Stomach (tissue), 9 donors: ENCODE measurements around the gene CDK17. TPM values are rescaled to one million over a fixed set of nuclear protein-coding genes. Genes with fewer than 3 reads are reported as not detected.

Source experiments
- DNase-seq, 2 donors: peaks; one replicate each; pipeline versions ENCODE4 v3.0.0 to v3.0.0-alpha.2; 2013 to 2019
- H3K27ac ChIP-seq, 5 donors: fragments of 200-600 bp in 4 of 5; sonication (generic) in 4 of 5; one replicate each; pipeline ENCODE4 v1.5.1; 2013 to 2019; ENCODE audit warnings: mild to moderate bottlenecking in 1 of 5, moderate library complexity in 1 of 5
- H3K27me3 ChIP-seq, 3 donors: fragments of 200-600 bp; sonication (generic); one replicate each; pipeline ENCODE4 v1.5.1; 2017 to 2019; ENCODE audit warnings: mixed run types in 1 of 3
- H3K36me3 ChIP-seq, 4 donors: fragments of 200-600 bp; sonication (generic); 1 replicate in 3 of 4; 2 replicates in 1 of 4; pipeline ENCODE4 v1.5.1; 2016 to 2019
- H3K4me1 ChIP-seq, 4 donors: fragments of 200-600 bp; sonication (generic); one replicate each; pipeline ENCODE4 v1.5.1; 2016 to 2019
- H3K4me3 ChIP-seq, 4 donors: fragments of 200-600 bp; sonication (generic) in 3 of 4; one replicate each; pipeline ENCODE4 v1.5.1; 2016 to 2019; ENCODE audit warnings: mild to moderate bottlenecking in 1 of 4
- H3K9me3 ChIP-seq, 4 donors: fragments of 200-600 bp; sonication (generic); one replicate each; pipeline ENCODE4 v1.5.1; 2016 to 2019
- EP300 ChIP-seq: sonication (generic); formaldehyde crosslinking; IDR thresholded peaks from one replicate; pipeline ENCODE4 v1.6.1; 2017; ENCODE audit warnings: antibody characterized with exemption
- POLR2A ChIP-seq, 4 donors: fragments of 450-650 bp; IDR thresholded peaks; one replicate each; pipeline ENCODE4 v1.6.1; 2016; ENCODE audit warnings: antibody characterized with exemption in 4 of 4, control low read depth in 2 of 4, mild to moderate bottlenecking in 1 of 4, moderate library complexity in 1 of 4
- POLR2AphosphoS5 ChIP-seq, 3 donors: sonication (generic); formaldehyde crosslinking; IDR thresholded peaks; one replicate each; pipeline ENCODE4 v1.6.1; 2016; ENCODE audit warnings: antibody characterized with exemption in 3 of 3
- WGBS, 5 donors: extraction: QIAGEN DNeasy Blood & Tissue Kit in 3 of 5; methylation state at CpG; one replicate each; pipeline versions ENCODE4 v1.1.5 to v1.1.7; 2013 to 2018; 5-methylcytosine and 5-hydroxymethylcytosine counted together
- intact Hi-C: fragments of 100-400 bp; cut with DNase I; formaldehyde crosslinking; loops from one replicate; pipeline ENCODE4 v1.15.1; 2023; ENCODE audit warnings: low total_unique reads
- polyA plus RNA-seq, 3 donors: library from polyadenylated mRNA; stranded (reverse); fragments of 200-250 nt; gene quantifications; one replicate each; pipeline ENCODE4 v1.2.3, GENCODE V29; 2013
- total RNA-seq, 5 donors: library from RNA; depleted of rRNA; stranded (reverse); fragments of >200 nt; gene quantifications; one replicate each; pipeline versions ENCODE4 v1.1.0 to v1.2.3, GENCODE V29; 2014 to 2016
- TF ChIP-seq, protein P1 (sequence below), 7 experiments: fragments of 450-650 bp in 4 of 7; fragments of 200-600 bp in 3 of 7; sonication (generic) in 3 of 7; IDR thresholded peaks; one replicate each; pipeline ENCODE4 v1.5.1; 2016 to 2019; ENCODE audit warnings: antibody characterized with exemption in 7 of 7, control low read depth in 2 of 7, mild to moderate bottlenecking in 1 of 7
- donor health status: healthy with polysubstance abuse.
- donor health status: Bipolar disorder and iron deficiency.
- donor health status: healthy.

CDK17 gene
- total and polyA plus RNA-seq, 8 donors = 5.4 to 137 (median 40.5) TPM

DNA sequence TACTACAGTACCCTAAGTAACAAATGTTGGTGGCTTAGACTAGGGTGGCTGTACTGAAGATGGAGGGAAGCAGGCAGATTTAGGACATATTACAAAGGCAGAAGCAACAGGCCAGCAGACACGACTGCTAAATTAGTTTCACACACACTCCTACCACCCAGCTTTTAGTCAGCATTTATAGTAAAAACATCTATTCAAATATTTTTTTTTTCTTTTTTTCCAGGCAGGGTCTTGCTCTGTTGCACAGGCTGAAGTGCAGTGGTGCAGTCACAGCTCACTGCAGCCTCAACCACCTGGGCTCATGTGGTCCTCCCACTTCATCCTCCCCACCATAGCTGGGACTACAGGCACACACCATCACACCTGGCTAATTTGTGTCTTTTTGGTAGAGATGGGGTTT is 72.9 kb downstream of the CDK17 start:
- WGBS, 5 donors = 80 to 96% (median 96%) methylated on average over 1 of the region's 1 CpG
- intact Hi-C loops = no loop called here
- TF ChIP-seq POLR2A (IDR thresholded peaks at IDR 0.05) (no peak), POLR2AphosphoS5 (IDR thresholded peaks at IDR 0.05) (no peak), EP300 (no peak)
- TF ChIP-seq, protein P1, sequence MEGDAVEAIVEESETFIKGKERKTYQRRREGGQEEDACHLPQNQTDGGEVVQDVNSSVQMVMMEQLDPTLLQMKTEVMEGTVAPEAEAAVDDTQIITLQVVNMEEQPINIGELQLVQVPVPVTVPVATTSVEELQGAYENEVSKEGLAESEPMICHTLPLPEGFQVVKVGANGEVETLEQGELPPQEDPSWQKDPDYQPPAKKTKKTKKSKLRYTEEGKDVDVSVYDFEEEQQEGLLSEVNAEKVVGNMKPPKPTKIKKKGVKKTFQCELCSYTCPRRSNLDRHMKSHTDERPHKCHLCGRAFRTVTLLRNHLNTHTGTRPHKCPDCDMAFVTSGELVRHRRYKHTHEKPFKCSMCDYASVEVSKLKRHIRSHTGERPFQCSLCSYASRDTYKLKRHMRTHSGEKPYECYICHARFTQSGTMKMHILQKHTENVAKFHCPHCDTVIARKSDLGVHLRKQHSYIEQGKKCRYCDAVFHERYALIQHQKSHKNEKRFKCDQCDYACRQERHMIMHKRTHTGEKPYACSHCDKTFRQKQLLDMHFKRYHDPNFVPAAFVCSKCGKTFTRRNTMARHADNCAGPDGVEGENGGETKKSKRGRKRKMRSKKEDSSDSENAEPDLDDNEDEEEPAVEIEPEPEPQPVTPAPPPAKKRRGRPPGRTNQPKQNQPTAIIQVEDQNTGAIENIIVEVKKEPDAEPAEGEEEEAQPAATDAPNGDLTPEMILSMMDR (IDR thresholded peaks at IDR 0.05) = no peak
- Histone ChIP-seq H3K4me1 (peaks cover 0 to 8% (median 0%) of the 10 kb centered on the region in 4 donors), H3K4me3 (no peak overlapping the region), H3K27ac (no peak overlapping the region), H3K9me3 (no peaks in the 10 kb centered on the region), H3K36me3 (peaks cover 0 to 27% (median 23%) of the 10 kb centered on the region in 4 donors), H3K27me3 (no peaks in the 10 kb centered on the region)
- no peak for DNase-seq

DNA sequence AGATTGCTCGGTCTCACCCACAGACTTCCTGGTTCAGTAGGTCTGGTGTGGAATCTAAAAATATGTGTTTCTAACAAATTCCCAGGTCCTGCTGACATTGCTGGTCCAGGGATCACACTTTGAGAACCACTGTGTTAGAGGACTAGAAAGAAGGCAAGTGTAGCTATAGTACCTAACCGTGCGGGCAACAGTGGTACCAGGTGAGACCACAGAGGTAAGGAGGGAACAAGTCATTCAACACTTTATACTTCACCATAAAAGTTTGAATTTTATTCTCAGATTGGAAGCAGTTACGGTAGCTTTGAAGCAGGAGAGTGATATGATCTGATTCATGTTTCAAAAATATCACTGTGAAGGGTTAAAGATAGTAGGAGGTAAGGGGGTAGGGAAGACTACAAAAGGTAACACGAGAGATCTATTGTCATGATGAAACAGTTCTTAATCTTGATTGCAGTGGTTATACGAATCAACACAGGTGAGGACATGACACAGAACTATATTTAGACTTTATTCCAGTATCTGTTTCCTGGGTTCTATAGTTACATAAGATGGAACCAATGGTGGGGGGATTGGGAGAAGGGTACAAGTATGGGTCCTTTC is 73.5 kb downstream of the CDK17 start:
- no peaks in the 10 kb centered on the region for H3K9me3 ChIP-seq
- H3K27me3 ChIP-seq = no peaks in the 10 kb centered on the region
- TF ChIP-seq EP300 (no peak), POLR2AphosphoS5 (IDR thresholded peaks at IDR 0.05) (no peak), POLR2A (IDR thresholded peaks at IDR 0.05) (no peak)
- TF ChIP-seq, protein P1 (IDR thresholded peaks at IDR 0.05) = no peak
- WGBS, 5 donors = 83 to 88% (median 84%) methylated on average over 6 of the region's 6 CpGs
- DNase-seq = no peak
- H3K4me3 ChIP-seq = no peak overlapping the region
- no peak overlapping the region for H3K27ac ChIP-seq
- H3K4me1 ChIP-seq = peaks cover 0 to 8% (median 0%) of the 10 kb centered on the region in 4 donors
- H3K36me3 ChIP-seq = peaks cover 0 to 23% (median 22%) of the 10 kb centered on the region in 4 donors
- intact Hi-C loops = no loop called here

DNA sequence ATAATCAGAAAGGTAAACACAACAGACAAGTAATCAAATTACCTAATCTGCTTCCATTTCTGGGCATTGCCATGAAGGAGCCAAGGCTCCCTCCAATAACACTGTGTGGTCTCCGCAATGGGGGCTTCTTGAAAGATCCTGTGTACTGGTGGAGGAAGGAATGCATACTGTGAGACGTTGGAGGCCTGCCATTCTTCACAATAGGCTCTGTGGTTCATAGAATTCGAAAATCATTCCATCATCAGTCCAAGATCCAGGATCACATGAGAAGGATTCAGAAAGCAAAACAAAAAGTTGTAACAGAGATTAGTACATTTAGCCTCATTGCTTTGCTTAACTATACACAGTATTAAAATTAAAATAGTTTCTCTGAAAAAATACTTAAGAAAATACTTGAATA is 76.3 kb downstream of the CDK17 start:
- WGBS, 5 donors = 75 to 86% (median 80%) methylated on average over 3 of the region's 3 CpGs
- no peak for DNase-seq
- H3K4me1 ChIP-seq = peaks cover 0 to 8% (median 0%) of the 10 kb centered on the region in 4 donors
- no peak overlapping the region for H3K27ac ChIP-seq
- no peak overlapping the region for H3K4me3 ChIP-seq
- no peaks in the 10 kb centered on the region for H3K27me3 ChIP-seq
- no peaks in the 10 kb centered on the region for H3K9me3 ChIP-seq
- TF ChIP-seq POLR2A (IDR thresholded peaks at IDR 0.05) = no peak
- no peak for TF ChIP-seq POLR2AphosphoS5 (IDR thresholded peaks at IDR 0.05)
- TF ChIP-seq, protein P1 (IDR thresholded peaks at IDR 0.05) = no peak
- TF ChIP-seq EP300 = no peak
- intact Hi-C loops = no loop called here
- peaks cover 0 to 22% (median 19%) of the 10 kb centered on the region in 4 donors for H3K36me3 ChIP-seq

DNA sequence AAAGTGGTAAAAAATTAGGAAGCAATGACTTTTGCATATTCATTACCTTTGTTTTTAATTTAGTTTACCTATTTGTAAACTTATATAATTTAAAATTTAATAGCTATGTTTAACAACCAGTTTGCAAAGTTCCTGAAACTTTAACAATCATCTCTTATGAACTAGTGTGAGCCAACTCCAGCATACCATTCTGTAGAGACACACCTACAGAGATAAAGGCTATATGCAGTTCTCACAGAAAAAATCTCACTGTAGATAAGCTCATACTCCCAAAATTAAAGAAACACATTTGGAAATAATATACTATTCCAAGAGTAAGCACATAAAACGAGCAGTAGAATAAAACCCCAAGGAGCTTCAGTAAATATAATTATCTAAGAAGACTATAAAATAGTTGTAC is 77.5 kb downstream of the CDK17 start:
- no peak for TF ChIP-seq POLR2AphosphoS5 (IDR thresholded peaks at IDR 0.05)
- TF ChIP-seq EP300 = no peak
- TF ChIP-seq POLR2A (IDR thresholded peaks at IDR 0.05) = no peak
- TF ChIP-seq, protein P1 (IDR thresholded peaks at IDR 0.05) = no peak
- WGBS, 5 donors = 49 to 63% (median 51%) methylated on average over 1 of the region's 1 CpG
- peaks cover 0 to under 1% (median 0%) of the 10 kb centered on the region in 4 donors for H3K4me1 ChIP-seq
- no peak overlapping the region for H3K27ac ChIP-seq
- no peaks in the 10 kb centered on the region for H3K27me3 ChIP-seq
- H3K36me3 ChIP-seq = peaks cover 0 to 22% (median 19%) of the 10 kb centered on the region in 4 donors
- intact Hi-C loops = no loop called here
- no peak for DNase-seq
- H3K9me3 ChIP-seq = no peaks in the 10 kb centered on the region
- no peak overlapping the region for H3K4me3 ChIP-seq
